ENCODE results near the gene MAP2K5. TPM values are rescaled to one million over a fixed set of nuclear protein-coding genes. Genes with fewer than 3 reads are reported as not detected.

The MAP2K5 gene
- total RNA-seq, 2 experiments from 2014 or later = 22.2 to 27.9 TPM

GRCh38 chr15:67590191-67590590, 47.7 kb downstream of the MAP2K5 start:
- Mint-ChIP-seq H3K27ac (no peak overlapping the region), H3K36me3 (ENCODE audit: low read depth) (peaks cover 75% of the 10 kb centered on the region), H3K9me3 (no peaks in the 10 kb centered on the region), H3K27me3 (no peaks in the 10 kb centered on the region), H3K4me3 (no peak overlapping the region), H3K4me1 (ENCODE audit: low read depth) (no peaks in the 10 kb centered on the region)
- Histone ChIP-seq H3K9me3 (ENCODE audit: control insufficient read depth in 1 of 2, insufficient read depth in 1 of 2, low read length in 2 of 2) (no peaks in the 10 kb centered on the region), H3K4me3 (ENCODE audit: low read length) (no peak overlapping the region), H3K27me3 (ENCODE audit: control insufficient read depth in 1 of 2, insufficient read depth in 2 of 2, low read length in 2 of 2) (no peaks in the 10 kb centered on the region), H3K4me1 (ENCODE audit: insufficient read depth, low read length) (no peaks in the 10 kb centered on the region), H3K27ac (ENCODE audit: low read depth in 1 of 2, low read length in 2 of 2) (no peak overlapping the region), H3K36me3 (ENCODE audit: insufficient read depth, low read length) (peaks cover 50% of the 10 kb centered on the region)
- no peak for TF ChIP-seq CTCF (IDR thresholded peaks at IDR 0.05)
- DNase-seq (no peak), ATAC-seq (ENCODE audit: poor library complexity) (no peak)
- CTCF ChIA-PET = no interaction called here
- POLR2A ChIA-PET = no interaction called here
- intact Hi-C loops (cut with DNase I, micrococcal nuclease) = no loop called here

DNA sequence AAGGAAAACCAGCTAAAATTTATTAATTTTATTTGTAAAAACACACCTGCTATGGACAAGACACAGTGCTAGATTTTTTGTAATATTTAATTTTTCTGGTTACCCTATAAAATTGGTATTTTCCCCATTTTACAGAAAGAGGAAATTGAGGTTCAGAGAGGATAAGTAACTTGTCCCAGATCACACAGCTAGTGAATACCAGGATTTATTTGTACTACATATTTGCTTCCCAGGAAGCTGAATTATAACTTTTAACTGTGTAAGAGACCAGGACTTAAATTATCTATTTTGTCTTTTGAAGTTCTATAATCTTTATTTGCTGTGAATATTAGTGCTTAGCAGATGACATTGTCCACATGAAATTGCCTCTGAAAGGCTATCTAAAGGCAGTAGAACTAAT, 49.7 kb downstream of the MAP2K5 start:
- TF ChIP-seq CTCF (IDR thresholded peaks at IDR 0.05) = no peak
- ChIA-PET CTCF (no interaction called here), POLR2A (interaction anchor here (0.6 kb wide), 1 partner anchor 1268 kb away, joined by 3 read pairs; no protein-coding TSS in a partner anchor)
- Mint-ChIP-seq H3K27ac (no peak overlapping the region), H3K36me3 (ENCODE audit: low read depth) (peaks cover 63% of the 10 kb centered on the region), H3K4me3 (no peak overlapping the region), H3K27me3 (no peaks in the 10 kb centered on the region), H3K4me1 (ENCODE audit: low read depth) (no peaks in the 10 kb centered on the region), H3K9me3 (no peaks in the 10 kb centered on the region)
- intact Hi-C loops (cut with DNase I, micrococcal nuclease) = no loop called here
- Histone ChIP-seq H3K27ac (ENCODE audit: low read depth in 1 of 2, low read length in 2 of 2) (no peak overlapping the region), H3K4me3 (ENCODE audit: low read length) (no peak overlapping the region), H3K36me3 (ENCODE audit: insufficient read depth, low read length) (peaks cover 39% of the 10 kb centered on the region), H3K27me3 (ENCODE audit: control insufficient read depth in 1 of 2, insufficient read depth in 2 of 2, low read length in 2 of 2) (no peaks in the 10 kb centered on the region), H3K9me3 (ENCODE audit: control insufficient read depth in 1 of 2, insufficient read depth in 1 of 2, low read length in 2 of 2) (no peaks in the 10 kb centered on the region), H3K4me1 (ENCODE audit: insufficient read depth, low read length) (no peaks in the 10 kb centered on the region)
- no peak for DNase-seq
- no peak for ATAC-seq (ENCODE audit: poor library complexity)

DNA sequence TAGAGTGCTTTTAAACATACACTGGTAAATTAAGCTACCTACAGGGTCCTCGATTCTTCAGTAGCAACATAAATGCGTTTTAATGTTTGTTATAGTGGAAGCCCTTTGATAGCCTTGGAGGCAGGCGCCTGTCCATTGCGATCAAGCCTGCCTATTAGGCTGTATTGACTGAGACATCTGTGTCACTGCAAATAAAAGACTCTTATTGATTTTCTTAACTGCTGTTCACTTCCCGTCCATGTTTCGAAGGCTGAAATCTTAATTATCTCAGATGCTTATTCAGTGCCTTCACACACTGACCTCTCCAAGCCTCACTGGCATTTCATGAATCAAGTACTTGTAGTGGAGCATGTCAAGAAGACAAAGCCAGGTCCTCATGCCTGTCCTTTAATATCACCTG, 51.1 kb downstream of the MAP2K5 start:
- no peaks in the 10 kb centered on the region for H3K27me3 ChIP-seq (ENCODE audit: control insufficient read depth in 1 of 2, insufficient read depth in 2 of 2, low read length in 2 of 2)
- Mint-ChIP-seq H3K4me1 (ENCODE audit: low read depth) (no peaks in the 10 kb centered on the region), H3K36me3 (ENCODE audit: low read depth) (peaks cover 56% of the 10 kb centered on the region), H3K27ac (no peak overlapping the region), H3K4me3 (no peak overlapping the region), H3K9me3 (no peaks in the 10 kb centered on the region), H3K27me3 (no peaks in the 10 kb centered on the region)
- peaks cover 27% of the 10 kb centered on the region for H3K36me3 ChIP-seq (ENCODE audit: insufficient read depth, low read length)
- ATAC-seq (ENCODE audit: poor library complexity) = no peak
- intact Hi-C loops (cut with DNase I, micrococcal nuclease) = no loop called here
- H3K9me3 ChIP-seq (ENCODE audit: control insufficient read depth in 1 of 2, insufficient read depth in 1 of 2, low read length in 2 of 2) = no peaks in the 10 kb centered on the region
- ChIA-PET POLR2A (no interaction called here), CTCF (no interaction called here)
- H3K4me1 ChIP-seq (ENCODE audit: insufficient read depth, low read length) = no peaks in the 10 kb centered on the region
- no peak for TF ChIP-seq CTCF (IDR thresholded peaks at IDR 0.05)
- H3K4me3 ChIP-seq (ENCODE audit: low read length) = no peak overlapping the region
- H3K27ac ChIP-seq (ENCODE audit: low read depth in 1 of 2, low read length in 2 of 2) = no peak overlapping the region
- no peak for DNase-seq

All from CD4-positive, alpha-beta T cell (primary cell).